Karpas-422 (cell line): ENCODE results near the gene ATE1. TPM values are rescaled to one million over a fixed set of nuclear protein-coding genes. Genes with fewer than 3 reads are reported as not detected.

Experiments used
- DNase-seq: peaks from one replicate; pipeline ENCODE4 v3.0.0-alpha.2; 2015
- H2AFZ ChIP-seq: fragments of 200-600 bp; sonication (generic); 2 replicates; pipeline ENCODE4 v1.6.1; 2014; ENCODE audit warnings: antibody characterized with exemption, low read length, mixed read lengths
- H3K27ac ChIP-seq: fragments of 200-600 bp; sonication (generic); 2 replicates; pipeline ENCODE4 v1.5.1; 2014; ENCODE audit warnings: mild to moderate bottlenecking, low read length, moderate library complexity
- H3K27me3 ChIP-seq: fragments of 200-600 bp; sonication (generic); 2 replicates; pipeline ENCODE4 v1.6.1; 2014; ENCODE audit warnings: low read length, mixed read lengths
- H3K36me3 ChIP-seq: fragments of 200-600 bp; sonication (generic); 2 replicates; pipeline ENCODE4 v1.6.1; 2014; ENCODE audit warnings: low read length, mixed read lengths; ENCODE audit not compliant: insufficient read depth
- H3K4me1 ChIP-seq: fragments of 200-600 bp; sonication (generic); 2 replicates; pipeline ENCODE4 v1.6.1; 2014; ENCODE audit warnings: mild to moderate bottlenecking, low read length, mixed read lengths
- H3K4me2 ChIP-seq: fragments of 200-600 bp; sonication (generic); 2 replicates; pipeline ENCODE4 v1.6.1; 2014; ENCODE audit warnings: low read length, low read depth, mild to moderate bottlenecking; ENCODE audit not compliant: poor library complexity, severe bottlenecking
- H3K4me3 ChIP-seq: fragments of 200-600 bp; sonication (generic); 2 replicates; pipeline ENCODE4 v1.5.1; 2014; ENCODE audit warnings: mild to moderate bottlenecking, antibody characterized with exemption, low read length, mixed read lengths
- H3K79me2 ChIP-seq: fragments of 200-600 bp; sonication (generic); 2 replicates; pipeline ENCODE4 v1.6.1; 2014; ENCODE audit warnings: mild to moderate bottlenecking, low read length, mixed read lengths
- H3K9ac ChIP-seq: fragments of 200-600 bp; sonication (generic); 2 replicates; pipeline ENCODE4 v1.6.0; 2014; ENCODE audit warnings: low read length
- H3K9me2 ChIP-seq: fragments of 200-600 bp; sonication (generic), shearing (Covaris generic); replicated peaks from 2 replicates; pipeline ENCODE4 v1.6.0; 2014; ENCODE audit warnings: mild to moderate bottlenecking, low read length, moderate library complexity; ENCODE audit not compliant: insufficient read depth
- H3K9me3 ChIP-seq: fragments of 300-700, 200-600 bp; sonication (generic); 2 replicates; pipeline ENCODE4 v1.6.1; 2014; ENCODE audit warnings: low read length, mixed read lengths
- H4K20me1 ChIP-seq: fragments of 200-600 bp; sonication (generic); 2 replicates; pipeline ENCODE4 v1.6.1; 2014; ENCODE audit warnings: mild to moderate bottlenecking, antibody characterized with exemption, low read length, low read depth; ENCODE audit not compliant: insufficient read depth
- total RNA-seq: library from RNA; depleted of rRNA; stranded (reverse); fragments of >200 nt; shearing (Covaris generic); gene quantifications from 2 replicates; pipeline ENCODE4 v1.2.3, GENCODE V29; 2014; ENCODE audit warnings: low replicate concordance

ATE1 gene
- total RNA-seq, 1 experiment from 2014 or later = 72.6 TPM

DNA sequence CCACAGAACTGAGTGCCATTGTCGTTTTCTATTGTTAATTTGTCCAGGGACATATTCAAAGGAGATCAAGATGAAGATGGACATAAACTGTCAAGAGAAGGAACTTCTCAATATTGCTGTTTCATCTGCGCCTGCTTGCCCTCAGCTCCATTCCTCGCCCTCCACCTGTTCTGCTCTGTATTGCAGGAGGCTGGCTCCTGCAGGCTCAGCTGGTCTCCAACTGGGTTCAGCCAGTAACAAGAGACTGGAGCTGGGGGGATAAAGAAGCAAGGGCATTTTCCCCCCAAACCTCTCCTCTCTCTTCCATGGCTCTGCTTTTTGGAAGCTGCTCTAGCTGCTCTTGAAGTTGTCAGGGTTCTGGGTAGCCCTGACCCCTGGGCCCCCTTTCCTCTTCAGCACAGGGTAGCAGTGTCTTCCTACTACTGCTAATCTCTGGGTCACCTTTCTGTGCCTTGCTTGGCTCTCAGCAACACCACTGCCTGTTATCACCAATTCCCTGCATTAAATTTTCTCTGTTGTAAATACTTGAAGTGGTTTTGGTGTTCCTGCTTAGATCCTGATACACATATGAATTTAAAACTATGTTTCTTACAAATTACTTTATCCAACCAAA is 180.6 kb downstream of the ATE1 start:
- H3K9ac ChIP-seq = no peak overlapping the region
- no peaks in the 10 kb centered on the region for H3K9me3 ChIP-seq
- no peaks in the 10 kb centered on the region for H4K20me1 ChIP-seq
- no peaks in the 10 kb centered on the region for H3K36me3 ChIP-seq
- no peak overlapping the region for H3K4me3 ChIP-seq
- H3K27ac ChIP-seq = no peak overlapping the region
- H3K4me1 ChIP-seq = no peaks in the 10 kb centered on the region
- no peak for DNase-seq
- H3K9me2 ChIP-seq = no peaks in the 10 kb centered on the region
- H3K4me2 ChIP-seq = no peak overlapping the region
- 0 out of 2 replicates have a peak, but pooled peaks cover 5% of the 10 kb centered on the region for H3K79me2 ChIP-seq
- H3K27me3 ChIP-seq = no peaks in the 10 kb centered on the region
- no peak overlapping the region for H2AFZ ChIP-seq

DNA sequence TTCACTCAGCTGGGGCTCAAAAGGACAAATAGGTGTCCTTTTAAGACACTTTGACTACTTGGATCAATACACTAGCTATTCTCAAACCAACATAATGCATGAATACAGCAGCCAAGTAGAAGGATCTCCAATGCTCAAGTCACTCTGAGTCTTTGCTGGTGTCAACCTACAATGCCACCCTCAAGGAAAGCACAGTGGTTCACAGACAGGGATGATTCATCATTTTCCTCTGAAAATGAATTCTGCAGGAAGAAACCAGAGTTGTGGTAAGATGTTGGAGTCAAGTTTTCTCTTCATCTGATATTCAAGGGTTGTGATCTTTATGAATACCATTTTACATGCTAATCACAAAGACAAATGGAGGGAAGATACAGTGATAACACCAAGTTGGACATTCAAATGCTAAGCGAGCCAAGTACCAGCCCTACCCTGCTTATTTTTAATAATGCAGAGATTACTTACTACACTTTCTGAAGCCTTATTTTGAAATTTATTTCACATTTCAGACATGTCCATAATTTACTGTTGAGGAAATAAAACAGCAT is 186.5 kb downstream of the ATE1 start:
- Histone ChIP-seq H3K9ac (no peak overlapping the region), H3K27ac (no peak overlapping the region), H3K9me3 (no peaks in the 10 kb centered on the region), H3K36me3 (no peaks in the 10 kb centered on the region), H3K27me3 (no peaks in the 10 kb centered on the region), H3K9me2 (no peaks in the 10 kb centered on the region), H3K4me1 (peaks cover 7% of the 10 kb centered on the region), H2AFZ (no peak overlapping the region), H3K4me3 (no peak overlapping the region), H4K20me1 (no peaks in the 10 kb centered on the region), H3K79me2 (no peaks in the 10 kb centered on the region), H3K4me2 (no peak overlapping the region)
- no peak for DNase-seq

DNA sequence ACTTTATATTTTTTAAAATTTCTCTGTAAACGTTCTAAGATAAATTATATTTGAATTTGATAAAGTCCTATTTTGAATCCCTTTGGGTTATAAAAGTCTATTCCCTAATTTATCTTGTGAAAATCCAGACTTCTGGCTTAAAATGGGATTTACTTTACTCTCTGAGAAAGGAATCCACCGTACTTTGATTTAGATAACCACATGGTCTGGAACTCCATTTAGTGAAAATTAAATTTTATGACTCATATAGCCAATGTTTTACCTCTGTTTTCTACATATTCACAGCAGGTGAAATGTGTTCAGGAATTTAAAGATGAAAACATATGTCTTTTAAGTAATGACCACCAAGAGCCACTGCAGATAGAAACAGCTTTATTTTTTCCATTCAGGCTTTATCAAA is 187.8 kb downstream of the ATE1 start:
- Histone ChIP-seq H3K9me2 (no peaks in the 10 kb centered on the region), H3K4me1 (peaks cover 7% of the 10 kb centered on the region), H2AFZ (no peak overlapping the region), H3K4me3 (no peak overlapping the region), H3K4me2 (no peak overlapping the region), H3K27me3 (no peaks in the 10 kb centered on the region), H3K9me3 (no peaks in the 10 kb centered on the region), H3K9ac (no peak overlapping the region), H3K36me3 (no peaks in the 10 kb centered on the region), H3K27ac (no peak overlapping the region), H4K20me1 (no peaks in the 10 kb centered on the region), H3K79me2 (no peaks in the 10 kb centered on the region)
- no peak for DNase-seq

DNA sequence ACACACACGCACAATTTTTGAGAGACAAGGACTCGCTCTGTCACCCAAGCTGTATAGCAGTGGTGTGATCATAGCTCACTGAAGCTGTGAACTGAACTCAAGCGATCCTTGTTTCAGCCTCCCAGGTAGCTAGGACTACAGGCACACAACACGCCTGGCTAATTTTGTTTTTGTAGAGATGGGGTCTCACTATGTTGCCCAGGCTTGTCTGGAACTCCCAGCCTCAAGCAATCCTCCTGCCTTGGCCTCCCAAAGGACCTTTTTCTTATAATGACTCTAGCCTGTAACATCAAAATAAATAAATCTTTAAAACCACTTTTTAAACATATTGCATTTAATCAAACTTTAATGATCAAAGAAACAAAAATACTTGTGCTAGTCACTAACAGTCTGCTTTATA is 188.7 kb downstream of the ATE1 start:
- no peak overlapping the region for H3K4me3 ChIP-seq
- H3K4me2 ChIP-seq = no peak overlapping the region
- no peaks in the 10 kb centered on the region for H3K27me3 ChIP-seq
- no peaks in the 10 kb centered on the region for H4K20me1 ChIP-seq
- H2AFZ ChIP-seq = no peak overlapping the region
- H3K79me2 ChIP-seq = no peaks in the 10 kb centered on the region
- H3K4me1 ChIP-seq = peaks cover 7% of the 10 kb centered on the region
- H3K9me2 ChIP-seq = no peaks in the 10 kb centered on the region
- no peak overlapping the region for H3K27ac ChIP-seq
- DNase-seq = no peak
- H3K9me3 ChIP-seq = no peaks in the 10 kb centered on the region
- H3K36me3 ChIP-seq = no peaks in the 10 kb centered on the region
- no peak overlapping the region for H3K9ac ChIP-seq

DNA sequence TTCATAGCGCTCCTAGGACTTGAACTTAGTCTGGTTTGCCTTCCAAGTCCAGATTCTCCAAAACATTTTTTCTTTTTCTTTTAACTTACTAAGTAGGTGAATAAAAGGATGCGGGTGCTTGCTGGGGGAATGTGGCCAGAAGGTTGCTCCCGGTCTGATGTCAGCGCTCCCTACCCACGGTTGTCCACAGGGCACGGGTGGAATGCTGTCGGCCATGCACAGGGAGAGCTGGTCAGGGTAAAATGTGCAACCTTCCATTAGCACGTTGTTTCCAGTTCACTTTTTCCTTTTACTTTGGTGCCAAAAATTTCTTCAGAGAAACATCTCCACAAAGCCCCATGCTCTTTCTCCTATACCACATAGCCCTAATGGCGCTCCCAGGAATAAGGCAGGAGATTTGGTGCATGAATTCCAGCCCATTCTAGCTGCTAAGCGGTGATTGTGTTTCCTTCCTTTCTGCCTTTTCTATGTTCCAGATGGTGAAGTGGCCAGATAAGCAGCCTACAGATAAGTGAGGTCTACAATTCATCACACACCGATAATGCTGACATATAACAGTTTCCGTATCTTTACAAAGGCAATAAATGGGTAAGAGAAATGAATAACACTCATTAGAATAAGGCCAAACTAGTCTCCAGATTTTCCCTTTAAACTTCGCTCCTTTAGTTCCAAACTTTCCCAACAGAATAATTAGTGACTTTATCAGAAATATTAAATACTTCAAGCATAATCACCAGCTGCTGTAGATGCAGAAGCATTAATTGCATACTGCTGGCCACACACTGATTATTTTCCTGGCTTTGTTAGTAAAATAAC is 191.3 kb downstream of the ATE1 start:
- Histone ChIP-seq H3K9me3 (no peaks in the 10 kb centered on the region), H3K4me1 (peaks cover 7% of the 10 kb centered on the region), H3K4me3 (no peak overlapping the region), H3K9me2 (no peaks in the 10 kb centered on the region), H3K36me3 (no peaks in the 10 kb centered on the region), H4K20me1 (no peaks in the 10 kb centered on the region), H3K9ac (no peak overlapping the region), H2AFZ (no peak overlapping the region), H3K27me3 (no peaks in the 10 kb centered on the region), H3K4me2 (no peak overlapping the region), H3K27ac (no peak overlapping the region), H3K79me2 (no peaks in the 10 kb centered on the region)
- DNase-seq = no peak

DNA sequence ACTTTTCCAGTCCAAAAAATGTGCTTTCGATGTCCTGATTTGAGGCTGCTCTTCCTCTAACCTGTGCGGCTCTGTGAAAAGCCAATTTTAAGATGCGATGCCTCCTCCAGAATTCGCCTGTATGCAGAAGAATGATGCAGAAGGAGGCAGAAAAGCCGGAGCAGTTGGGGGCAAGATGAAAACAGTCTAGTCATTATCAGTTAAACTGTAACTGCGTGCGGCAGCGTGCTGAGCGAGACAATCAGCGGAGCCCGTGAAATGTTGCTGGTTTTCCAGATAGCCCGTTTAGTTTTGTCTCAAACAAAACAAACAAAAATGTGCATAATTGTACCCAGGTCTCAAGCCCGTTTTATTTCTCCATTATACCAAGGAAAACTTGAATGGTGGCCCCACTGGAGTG is 192.6 kb downstream of the ATE1 start:
- H3K36me3 ChIP-seq = no peaks in the 10 kb centered on the region
- no peaks in the 10 kb centered on the region for H3K9me3 ChIP-seq
- H3K9ac ChIP-seq = no peak overlapping the region
- no peaks in the 10 kb centered on the region for H4K20me1 ChIP-seq
- H3K4me3 ChIP-seq = no peak overlapping the region
- H3K27me3 ChIP-seq = no peaks in the 10 kb centered on the region
- no peak overlapping the region for H3K27ac ChIP-seq
- no peak overlapping the region for H2AFZ ChIP-seq
- no peaks in the 10 kb centered on the region for H3K79me2 ChIP-seq
- no peaks in the 10 kb centered on the region for H3K4me1 ChIP-seq
- DNase-seq = no peak
- H3K9me2 ChIP-seq = no peaks in the 10 kb centered on the region
- no peak overlapping the region for H3K4me2 ChIP-seq

DNA sequence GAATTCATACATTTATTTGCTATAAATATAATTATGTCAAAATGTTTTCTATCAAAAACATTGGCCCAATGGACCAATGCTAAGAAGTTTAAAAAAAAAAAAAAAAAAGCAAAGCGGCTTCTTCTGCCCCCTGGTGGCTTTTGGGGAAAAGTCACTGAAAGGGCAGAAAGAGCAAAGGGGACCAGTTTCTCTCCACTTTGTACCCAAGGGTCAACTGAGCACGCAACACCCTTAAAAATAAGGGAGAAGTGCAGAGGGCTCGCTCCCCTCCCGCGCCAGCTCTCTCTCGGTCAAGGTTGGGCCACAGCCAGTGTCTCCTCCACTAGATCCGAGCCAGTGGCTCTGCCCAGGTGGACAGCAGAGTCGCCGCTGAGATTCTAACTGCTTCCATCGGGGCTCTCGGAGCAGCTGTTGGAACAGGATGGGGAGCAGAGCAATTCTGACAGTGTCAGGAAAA is 193.2 kb downstream of the ATE1 start:
- Histone ChIP-seq H3K9me2 (no peaks in the 10 kb centered on the region), H3K4me2 (no peak overlapping the region), H3K27ac (no peak overlapping the region), H4K20me1 (no peaks in the 10 kb centered on the region), H3K79me2 (no peaks in the 10 kb centered on the region), H2AFZ (no peak overlapping the region), H3K9me3 (no peaks in the 10 kb centered on the region), H3K4me3 (no peak overlapping the region), H3K36me3 (no peaks in the 10 kb centered on the region), H3K9ac (no peak overlapping the region), H3K4me1 (no peaks in the 10 kb centered on the region), H3K27me3 (no peaks in the 10 kb centered on the region)
- peak; percentile 70 for DNase-seq

DNA sequence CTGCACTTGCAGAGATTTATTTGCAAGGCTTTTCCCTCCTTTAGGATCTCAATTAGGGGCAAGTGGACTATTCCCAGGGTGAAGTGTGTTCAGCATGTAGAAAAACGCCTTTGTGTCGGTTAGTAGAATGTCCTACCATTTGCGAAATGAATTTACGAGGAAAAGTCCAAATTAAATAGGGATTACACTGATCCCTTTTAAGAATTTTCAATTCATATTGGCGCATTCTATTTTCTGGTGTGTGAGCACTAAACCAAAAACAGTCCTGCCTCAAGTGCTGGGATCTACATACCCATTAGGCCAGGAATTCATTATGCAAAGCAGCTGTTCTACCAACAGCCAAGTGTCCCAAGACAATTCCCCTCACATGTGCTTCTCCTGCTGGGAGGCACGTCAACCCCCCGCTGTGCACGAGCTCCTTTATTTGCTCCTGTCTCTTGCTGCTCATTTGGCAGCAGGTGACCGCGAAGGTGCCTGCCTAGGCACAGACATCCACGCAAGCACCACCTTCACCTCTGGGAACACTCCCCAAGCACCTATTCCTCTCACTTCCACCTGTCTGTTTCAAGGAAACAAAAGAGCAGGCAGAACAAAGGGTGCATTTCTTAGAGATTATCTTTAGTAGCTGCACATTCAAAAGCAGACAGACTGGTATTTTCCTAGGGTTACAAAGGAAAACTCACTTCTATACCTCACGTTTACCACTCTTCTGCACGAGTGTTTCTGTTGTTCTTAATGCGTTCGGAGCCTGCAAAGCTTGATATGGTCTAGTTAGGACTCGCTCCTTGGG is 195.0 kb downstream of the ATE1 start:
- no peaks in the 10 kb centered on the region for H3K27me3 ChIP-seq
- H4K20me1 ChIP-seq = no peaks in the 10 kb centered on the region
- H3K4me3 ChIP-seq = no peak overlapping the region
- no peaks in the 10 kb centered on the region for H3K9me2 ChIP-seq
- no peak overlapping the region for H3K4me2 ChIP-seq
- H2AFZ ChIP-seq = no peak overlapping the region
- H3K79me2 ChIP-seq = no peaks in the 10 kb centered on the region
- no peaks in the 10 kb centered on the region for H3K4me1 ChIP-seq
- DNase-seq = no peak
- no peaks in the 10 kb centered on the region for H3K9me3 ChIP-seq
- no peak overlapping the region for H3K9ac ChIP-seq
- no peaks in the 10 kb centered on the region for H3K36me3 ChIP-seq
- H3K27ac ChIP-seq = no peak overlapping the region
